PFSK-1 (cell line): Measurements from ENCODE around the gene MCM8.

Experiments used
- FOXP2 ChIP-seq: optimal IDR thresholded peaks from 2 replicates; pipeline ENCODE3; 2011; ENCODE audit warnings: borderline replicate concordance, control low read depth, inconsistent platforms; ENCODE audit not compliant: insufficient read depth; ENCODE audit errors: extremely low read length, extremely low read depth
- POLR2AphosphoS5 ChIP-seq: IDR thresholded peaks from 2 replicates; pipeline ENCODE4 v1.6.1; 2012; ENCODE audit warnings: low read depth, mild to moderate bottlenecking, control low read depth, low read length, moderate library complexity
- REST ChIP-seq, 2 experiments: IDR thresholded peaks; 2 replicates each; pipeline versions ENCODE4 v1.6.1 to v1.8.0; 2011 to 2012; ENCODE audit warnings: low read depth in 2 of 2, low read length in 2 of 2, control low read depth in 1 of 2, inconsistent platforms in 1 of 2, mild to moderate bottlenecking in 1 of 2, moderate library complexity in 1 of 2; ENCODE audit not compliant: insufficient read depth in 1 of 2
- SIN3A ChIP-seq: IDR thresholded peaks from 2 replicates; pipeline ENCODE4 v1.6.1; 2012; ENCODE audit warnings: mild to moderate bottlenecking, low read length, moderate library complexity, borderline replicate concordance; ENCODE audit not compliant: insufficient read depth
- TAF1 ChIP-seq: IDR thresholded peaks from 2 replicates; pipeline ENCODE4 v1.6.1; 2012; ENCODE audit warnings: low read length, control low read depth, borderline replicate concordance; ENCODE audit not compliant: insufficient read depth

The MCM8 gene

GRCh38 chr20:6039766-6040165 lies 89.3 kb downstream of the MCM8 start:
- TF ChIP-seq SIN3A = no peak

GRCh38 chr20:6040540-6040939 lies 90.1 kb downstream of the MCM8 start:
- TF ChIP-seq TAF1 (no peak), REST (IDR thresholded peaks at IDR 0.05; ENCODE audit: insufficient read depth in 1 of 2, low read depth in 2 of 2, low read length in 2 of 2) (no peak), POLR2AphosphoS5 (no peak), SIN3A (no peak), FOXP2 (no peak)

GRCh38 chr20:6040958-6041807 lies 90.7 kb downstream of the MCM8 start:
- no peak for TF ChIP-seq SIN3A
- TF ChIP-seq POLR2AphosphoS5 = no peak
- TF ChIP-seq REST (IDR thresholded peaks at IDR 0.05; ENCODE audit: insufficient read depth in 1 of 2, low read depth in 2 of 2, low read length in 2 of 2) = no peak
- TF ChIP-seq TAF1 = no peak
- TF ChIP-seq FOXP2 = no peak

- TF ChIP-seq POLR2AphosphoS5 = no peak
These were observed 91.4 kb downstream of the MCM8 start for GRCh38 chr20:6041808-6042265.

GRCh38 chr20:6044115-6044514 lies 93.7 kb downstream of the MCM8 start:
- TF ChIP-seq FOXP2 (no peak), SIN3A (no peak), TAF1 (no peak), POLR2AphosphoS5 (no peak), REST (IDR thresholded peaks at IDR 0.05; ENCODE audit: insufficient read depth in 1 of 2, low read depth in 2 of 2, low read length in 2 of 2) (no peak)

- no peak for TF ChIP-seq SIN3A
- TF ChIP-seq TAF1 = no peak
- TF ChIP-seq POLR2AphosphoS5 = no peak
- no peak for TF ChIP-seq REST (IDR thresholded peaks at IDR 0.05; ENCODE audit: insufficient read depth in 1 of 2, low read depth in 2 of 2, low read length in 2 of 2)
- no peak for TF ChIP-seq FOXP2
These were observed 95.1 kb downstream of the MCM8 start for GRCh38 chr20:6045566-6045965.
